MM.1S (cell line): ENCODE results near the gene ZNF836.

Source experiments
- CTCF ChIP-seq: fragments of 300-600 bp; sonication (generic); IDR thresholded peaks from 2 replicates; pipeline ENCODE4 v1.5.1; 2016; ENCODE audit warnings: antibody characterized with exemption, low read length, mixed read lengths
- EZH2 ChIP-seq: fragments of 300-600 bp; sonication (generic); optimal IDR thresholded peaks from 2 replicates; pipeline ENCODE3; 2017; ENCODE audit warnings: low read depth, mild to moderate bottlenecking, antibody characterized with exemption, low read length, mixed read lengths

- no peak for TF ChIP-seq EZH2
- TF ChIP-seq CTCF = no peak
Measured at GRCh38 chr19:52189735-52190486, 18.5 kb upstream of the ZNF836 start, which contains the start of gene PPP2R1A.
